Fibroblast of skin of abdomen (primary cell): Measurements from ENCODE around the gene PBX4.
"Not testable (repeated sequence)": the region's sequence is repeated elsewhere in the genome, so short reads cannot be mapped to it uniquely, and the experiment has no call there.

Experiments
- DNase-seq: peaks from one replicate; pipeline ENCODE4 v3.0.0-alpha.2; 2013

PBX4 gene

GRCh38 chr19:19626516-19627472 is 8.3 kb upstream of the PBX4 start:
- no peak for DNase-seq

DNA sequence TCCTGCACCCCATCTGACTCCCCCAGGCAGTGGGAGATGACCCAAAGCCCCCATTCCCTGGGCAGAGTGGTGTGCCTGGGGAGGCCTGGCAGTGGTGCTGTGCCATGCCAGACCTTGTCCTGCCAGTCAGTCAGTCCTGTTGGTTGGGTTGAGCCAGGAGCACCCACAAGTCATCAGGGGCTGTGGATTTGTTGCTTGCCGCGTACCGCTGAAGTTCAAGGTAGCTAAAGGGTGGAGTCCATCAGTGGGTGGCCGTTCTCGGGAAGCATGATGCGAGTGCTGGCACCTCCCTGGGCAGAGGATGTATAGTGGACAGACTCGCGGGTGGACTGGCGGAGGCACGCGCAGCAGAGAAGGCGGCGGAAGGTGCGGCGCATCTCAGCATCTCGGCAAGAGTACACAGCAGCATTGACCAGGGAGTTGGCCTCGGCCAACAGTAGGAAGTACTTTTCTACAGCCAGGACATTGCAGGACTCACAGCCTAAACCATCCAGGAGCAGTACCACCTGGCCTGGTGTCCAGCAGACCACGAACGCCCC is 5.6 kb upstream of the PBX4 start:
- DNase-seq, result no peak

- DNase-seq, result no peak
Measured at GRCh38 chr19:19623383-19623782, 4.9 kb upstream of the PBX4 start.

DNA sequence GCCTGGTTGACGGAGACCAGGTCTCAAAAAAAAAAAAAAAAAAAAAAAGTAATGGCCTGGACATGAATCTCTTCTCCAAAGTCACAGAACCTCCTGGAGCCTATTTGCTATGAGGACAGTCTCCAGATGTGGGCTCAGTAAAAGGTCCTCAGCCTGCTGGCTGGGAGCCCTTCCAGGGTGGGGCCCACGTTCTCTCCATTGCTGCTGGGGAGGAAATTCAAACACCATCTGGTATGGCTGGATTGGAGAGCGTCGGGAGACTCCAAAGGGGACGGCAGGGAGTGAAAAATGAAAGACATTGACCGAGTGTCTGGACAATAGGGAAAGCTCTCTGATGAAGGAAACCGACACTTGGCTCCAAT is 1.3 kb upstream of the PBX4 start:
- DNase-seq, result no peak

GRCh38 chr19:19619181-19619848 is 828 bp upstream of the PBX4 start:
- DNase-seq, result no peak

DNA sequence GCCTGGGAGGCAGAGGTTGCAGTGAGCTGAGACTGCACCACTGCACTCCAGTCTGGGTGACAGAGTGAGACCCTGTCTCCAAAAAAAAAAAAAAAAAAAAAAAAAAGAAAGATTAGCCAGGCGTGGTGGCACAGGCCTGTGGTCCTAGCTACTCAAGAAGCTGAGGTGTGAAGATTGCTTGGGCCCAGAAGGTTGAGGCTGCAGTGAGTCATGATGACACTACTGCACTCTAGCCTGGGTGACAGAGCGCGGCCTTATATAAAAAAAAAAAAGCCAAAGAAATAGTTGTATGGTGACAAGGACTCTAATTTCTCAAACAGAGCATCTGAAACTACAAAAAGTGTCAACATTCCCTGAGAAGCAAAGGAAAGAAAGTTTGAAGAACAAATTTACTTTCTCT is 3.4 kb downstream of the PBX4 start:
- peak; percentile 31 for DNase-seq

GRCh38 chr19:19613506-19613905 is 5.0 kb downstream of the PBX4 start:
- no peak for DNase-seq

- DNase-seq, result no peak
Measured at GRCh38 chr19:19610376-19611202, 7.9 kb downstream of the PBX4 start.

DNA sequence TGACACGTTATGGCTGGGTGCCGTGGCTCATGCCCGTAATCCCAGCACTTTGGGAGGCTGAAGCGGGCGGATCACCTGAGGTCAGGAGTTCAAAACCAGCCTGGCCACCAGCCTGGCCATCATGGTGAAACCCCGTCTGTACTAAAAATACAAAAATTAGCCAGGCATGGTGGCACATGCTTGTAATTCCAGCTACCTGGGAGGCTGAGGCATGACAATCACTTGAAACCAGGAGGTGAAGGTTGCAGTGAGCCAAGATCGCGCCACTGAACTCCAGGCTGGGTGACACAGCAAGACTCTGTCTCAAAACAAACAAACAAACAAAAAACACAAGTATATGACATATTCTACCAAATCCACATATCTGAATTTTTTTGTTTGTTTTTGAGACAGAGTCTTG is 11.8 kb downstream of the PBX4 start:
- DNase-seq, result not testable (repeated sequence)

DNA sequence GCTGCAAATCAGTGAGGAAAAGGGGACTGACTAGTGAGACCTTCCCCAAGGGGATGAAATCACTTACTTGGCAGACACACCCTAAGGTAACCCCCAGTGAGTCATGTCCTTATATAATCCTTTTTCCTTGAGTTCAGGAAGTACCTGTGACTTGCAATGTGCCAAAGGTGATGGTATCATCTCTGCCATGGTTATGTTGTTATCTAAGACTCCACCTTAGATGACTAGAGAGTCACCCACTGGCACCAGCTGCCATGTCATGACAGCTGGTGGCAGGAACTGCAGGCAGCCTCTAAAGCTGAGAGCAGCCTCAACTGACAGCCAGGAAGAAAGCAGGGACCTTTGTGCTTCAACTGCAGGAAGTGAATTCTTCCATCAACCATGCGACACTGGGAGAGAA is 12.5 kb downstream of the PBX4 start:
- no peak for DNase-seq

- no peak for DNase-seq
Measured at GRCh38 chr19:19602713-19603324, 15.7 kb downstream of the PBX4 start.

DNA sequence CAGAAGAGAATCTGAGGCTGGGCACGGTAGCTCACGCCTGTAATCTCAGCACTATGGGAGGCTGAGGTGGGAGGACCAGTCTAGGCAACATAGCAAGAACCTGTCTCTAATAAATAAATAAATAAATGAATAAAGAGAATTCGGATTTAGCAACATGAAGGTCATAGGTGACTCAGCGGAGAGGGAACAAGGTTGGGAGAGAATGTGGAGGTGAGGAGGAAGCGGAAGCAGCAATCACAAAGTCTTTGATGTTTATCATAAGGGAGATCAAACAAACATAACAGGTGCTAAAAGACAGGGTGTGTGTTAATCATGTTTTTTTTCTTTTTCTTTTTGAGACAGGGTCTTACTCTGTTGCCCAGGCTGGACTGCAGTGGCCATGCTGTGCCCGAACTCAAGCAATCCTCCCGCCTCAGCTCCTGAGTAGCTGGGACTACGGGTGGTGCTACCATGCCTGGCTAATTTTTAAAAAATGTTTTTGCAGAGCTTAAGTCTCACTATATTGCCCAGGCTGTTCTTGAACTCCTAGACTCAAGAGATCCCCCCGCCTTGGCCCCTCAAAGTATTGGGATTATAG is 16.3 kb downstream of the PBX4 start:
- DNase-seq, result no peak

GRCh38 chr19:19600793-19601330 is 17.6 kb downstream of the PBX4 start:
- DNase-seq, result no peak

- not testable (repeated sequence) for DNase-seq
Measured at GRCh38 chr19:19598728-19599451, 19.6 kb downstream of the PBX4 start.

DNA sequence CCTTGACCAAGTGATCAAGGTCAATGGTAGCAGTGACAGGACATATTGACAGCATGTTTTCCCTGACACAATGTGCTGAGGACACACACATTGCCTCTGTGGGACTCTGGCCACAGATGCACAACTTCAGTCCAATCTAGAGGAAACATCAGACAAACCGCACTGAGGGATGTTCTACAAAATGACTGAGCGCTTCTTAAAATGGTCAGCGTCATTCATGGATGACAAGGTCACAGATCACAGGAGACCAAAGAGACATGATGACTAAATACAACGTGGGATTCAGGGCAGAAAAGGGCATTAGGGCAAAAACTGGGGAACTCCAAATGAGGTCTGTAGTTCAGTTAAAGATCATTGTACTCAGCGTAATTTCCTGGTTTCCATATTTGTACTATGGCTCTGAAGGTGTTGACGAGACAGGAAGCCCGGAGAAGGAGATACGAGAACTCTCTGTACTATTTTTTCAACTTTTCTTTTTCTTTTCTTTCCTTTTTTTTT is 20.6 kb downstream of the PBX4 start:
- DNase-seq, result no peak

DNA sequence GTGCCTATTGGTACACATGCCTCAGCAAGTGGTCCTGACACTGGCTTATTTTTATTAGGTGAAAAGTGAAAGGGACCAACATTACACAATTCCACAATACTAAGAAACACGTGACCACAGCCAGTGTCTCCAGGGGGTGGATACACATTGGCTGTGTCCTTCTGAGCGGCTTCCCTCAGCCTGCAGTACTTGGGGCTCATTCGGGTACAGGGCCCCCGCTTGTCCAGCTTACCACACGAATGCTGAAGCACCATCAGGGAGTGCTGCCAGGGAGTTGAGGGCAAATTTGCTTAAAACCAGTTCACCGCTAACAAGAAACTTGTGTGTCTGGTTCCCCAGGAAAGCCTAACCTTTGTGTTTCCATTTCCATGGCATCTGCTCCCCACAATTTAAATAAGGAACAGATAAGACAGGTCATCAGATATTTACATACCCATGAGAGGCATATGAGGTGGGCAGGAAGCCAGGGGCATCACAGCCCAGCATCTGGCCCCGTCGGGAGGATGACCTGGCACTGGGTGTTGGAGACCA is 23.3 kb downstream of the PBX4 start:
- no peak for DNase-seq

DNA sequence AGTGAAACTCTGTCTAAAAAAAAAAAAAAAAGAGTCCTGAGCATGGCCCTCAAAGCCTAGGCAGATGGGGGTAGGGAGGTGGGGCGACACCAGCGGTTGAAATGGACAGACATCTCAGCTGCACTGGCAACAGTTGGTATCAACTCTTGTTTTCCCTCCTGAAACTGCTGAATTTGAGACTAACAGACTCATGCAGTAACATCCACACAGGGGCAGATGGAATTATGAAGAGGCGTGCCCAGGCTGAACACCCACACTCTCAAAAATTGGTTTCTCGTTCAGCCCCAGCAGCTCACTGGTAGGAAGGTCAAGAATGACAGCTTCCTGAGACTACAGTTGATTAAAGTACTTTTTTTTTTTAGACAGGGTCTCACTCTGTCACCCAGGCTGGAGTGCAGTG is 24.1 kb downstream of the PBX4 start:
- no peak for DNase-seq

- no peak for DNase-seq
Measured at GRCh38 chr19:19592690-19593089, 25.8 kb downstream of the PBX4 start.

DNA sequence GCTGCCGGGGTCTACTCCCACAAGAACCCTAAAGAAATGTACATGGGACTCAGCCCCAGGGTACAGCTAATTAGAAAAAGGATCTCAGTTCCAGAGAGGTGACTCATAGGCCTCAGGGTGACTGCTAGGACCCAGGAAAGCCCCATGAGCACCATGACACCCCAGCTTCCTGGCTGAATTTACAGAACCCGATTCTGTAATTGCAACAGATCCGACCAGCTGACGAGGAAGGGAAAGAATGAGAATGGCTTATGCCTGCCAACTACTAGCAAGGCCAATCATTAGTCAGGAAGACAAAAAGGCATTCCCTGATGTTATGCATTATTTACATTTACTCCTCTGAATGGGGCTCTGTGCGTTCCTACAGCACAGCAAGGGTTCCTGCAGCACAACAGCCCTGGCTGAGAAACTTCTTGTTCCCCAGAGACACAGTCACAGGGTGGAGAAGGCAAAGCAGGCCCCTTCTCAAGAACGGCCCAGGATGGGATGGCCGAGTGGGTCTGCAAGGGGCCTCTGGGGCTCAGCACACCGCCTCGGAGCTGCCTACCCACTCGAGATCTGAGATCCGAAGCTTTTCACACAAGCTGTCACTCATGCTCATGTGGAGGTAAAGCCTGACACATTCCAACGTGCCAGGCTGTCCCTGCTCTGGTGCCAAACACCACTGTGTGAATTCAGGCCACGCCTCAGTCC is 27.2 kb downstream of the PBX4 start:
- peak; percentile 98 for DNase-seq

GRCh38 chr19:19588546-19588945 is 29.9 kb downstream of the PBX4 start:
- peak; percentile 34 for DNase-seq
